SK-N-SH (cell line): Measurements from ENCODE around the gene E2F4. TPM values are rescaled to one million over a fixed set of nuclear protein-coding genes. Genes with fewer than 3 reads are reported as not detected.
A peak's percentile ranks its signal among the peaks of the same experiment; 100 is the strongest.

Source experiments
- CTCF ChIA-PET: fragments of 300-600, 350-600 bp; formaldehyde crosslinking; extraction: SDS; loops from one replicate; lab custom pipeline; 2021; lab: Yijun Ruan, JAX
- POLR2A ChIA-PET: fragments of 350-600 bp; sonication (Branson Sonifier 250); formaldehyde crosslinking; extraction: SDS; loops from one replicate; lab custom pipeline; 2020; ENCODE audit warnings: antibody characterized with exemption, inconsistent platforms; lab: Yijun Ruan, JAX
- DNase-seq: peaks from one replicate; pipeline ENCODE4 v3.0.0; 2012
- H2AFZ ChIP-seq: fragments of 200-600 bp; sonication (generic); 2 replicates; pipeline ENCODE4 v1.8.1; 2016; ENCODE audit warnings: antibody characterized with exemption, mild to moderate bottlenecking, low read depth
- H3F3A ChIP-seq: fragments of 200-600 bp; sonication (generic); replicated peaks from 2 replicates; pipeline ENCODE3; 2016; ENCODE audit warnings: antibody characterized with exemption, mild to moderate bottlenecking; ENCODE audit not compliant: insufficient read depth
- H3K27ac ChIP-seq, 2 experiments: fragments of 200-500 bp in 1 of 2; fragments of 200-600 bp in 1 of 2; sonication (Bioruptor generic) in 1 of 2; sonication (generic), shearing (Covaris generic) in 1 of 2; 2 replicates each; pipeline versions ENCODE4 v1.5.1 to v1.6.1; 2014 to 2016; ENCODE audit warnings: low read depth in 2 of 2, inconsistent platforms in 1 of 2, low read length in 1 of 2, mild to moderate bottlenecking in 1 of 2, mixed read lengths in 1 of 2
- H3K27me3 ChIP-seq: fragments of 200-600 bp; sonication (generic), shearing (Covaris generic); 2 replicates; pipeline ENCODE4 v1.6.1; 2016; ENCODE audit warnings: mixed run types; ENCODE audit not compliant: insufficient read depth
- H3K36me3 ChIP-seq, 2 experiments: fragments of 200-500 bp in 1 of 2; fragments of 200-600 bp in 1 of 2; sonication (Bioruptor generic) in 1 of 2; sonication (generic) in 1 of 2; replicated peaks in 1 of 2; 2 replicates each; pipeline versions ENCODE3 to v1.5.1; 2014 to 2016; ENCODE audit warnings: low read length in 1 of 2, mild to moderate bottlenecking in 1 of 2; ENCODE audit not compliant: insufficient read depth in 2 of 2, control insufficient read depth in 1 of 2
- H3K4me1 ChIP-seq, 2 experiments: fragments of 200-500 bp in 1 of 2; fragments of 200-600 bp in 1 of 2; sonication (Bioruptor generic) in 1 of 2; sonication (generic), shearing (Covaris generic) in 1 of 2; 2 replicates each; pipeline versions ENCODE4 v1.5.1 to v1.6.1; 2014 to 2016; ENCODE audit warnings: low read depth in 1 of 2, low read length in 1 of 2, mixed run types in 1 of 2; ENCODE audit not compliant: insufficient read depth in 2 of 2, control insufficient read depth in 1 of 2
- H3K4me2 ChIP-seq: fragments of 200-600 bp; sonication (generic), shearing (Covaris generic); 2 replicates; pipeline ENCODE4 v1.6.1; 2017; ENCODE audit warnings: mixed run types
- H3K4me3 ChIP-seq, 2 experiments: fragments of 200-500 bp in 1 of 2; fragments of 200-600 bp in 1 of 2; sonication (Bioruptor generic) in 1 of 2; sonication (generic), shearing (Covaris generic) in 1 of 2; 2 replicates each; pipeline versions ENCODE4 v1.5.1 to v1.8.1; 2014 to 2016; ENCODE audit warnings: low read depth in 2 of 2, inconsistent platforms in 1 of 2, low read length in 1 of 2, mild to moderate bottlenecking in 1 of 2, mixed read lengths in 1 of 2, moderate library complexity in 1 of 2
- H3K79me2 ChIP-seq: fragments of 200-600 bp; sonication (generic); 2 replicates; pipeline ENCODE4 v1.8.1; 2017; ENCODE audit warnings: mild to moderate bottlenecking; ENCODE audit not compliant: insufficient read depth
- H3K9ac ChIP-seq: fragments of 200-600 bp; sonication (generic); 2 replicates; pipeline ENCODE4 v1.6.1; 2017; ENCODE audit warnings: mixed run types
- H3K9me2 ChIP-seq: fragments of 200-600 bp; sonication (generic); 2 replicates; pipeline ENCODE4 v1.6.1; 2017; ENCODE audit warnings: mixed run types
- H3K9me3 ChIP-seq: fragments of 200-600 bp; sonication (generic); 2 replicates; pipeline ENCODE4 v1.6.1; 2017; ENCODE audit warnings: mixed run types, mild to moderate bottlenecking, moderate library complexity
- H4K20me1 ChIP-seq: fragments of 200-600 bp; sonication (generic); 2 replicates; pipeline ENCODE4 v1.6.1; 2017; ENCODE audit warnings: mild to moderate bottlenecking, mixed run types; ENCODE audit not compliant: insufficient read depth
- CTCF ChIP-seq: fragments of 200-600 bp; sonication (generic); IDR thresholded peaks from 2 replicates; pipeline ENCODE4 v1.6.1; 2017; ENCODE audit warnings: antibody characterized with exemption, mild to moderate bottlenecking, moderate library complexity
- EZH2phosphoT487 ChIP-seq: fragments of 200-600 bp; sonication (generic); IDR thresholded peaks from 2 replicates; pipeline ENCODE4 v1.6.1; 2017; ENCODE audit warnings: low read depth, mixed run types, mild to moderate bottlenecking, antibody characterized with exemption, moderate library complexity, borderline replicate concordance
- GABPA ChIP-seq: IDR thresholded peaks from 2 replicates; pipeline ENCODE4 v1.4.0; 2012; ENCODE audit warnings: low read depth, mild to moderate bottlenecking
- MXI1 ChIP-seq: IDR thresholded peaks from 2 replicates; pipeline ENCODE4 v1.6.1; 2012; ENCODE audit warnings: mild to moderate bottlenecking, low read depth, low read length, improper control_type of control experiment
- PBX3 ChIP-seq: IDR thresholded peaks from 2 replicates; pipeline ENCODE4; 2012
- REST ChIP-seq: IDR thresholded peaks from 2 replicates; pipeline ENCODE4 v1.6.1; 2012; ENCODE audit warnings: mild to moderate bottlenecking, low read depth, low read length, moderate library complexity
- RFX5 ChIP-seq: IDR thresholded peaks from 2 replicates; pipeline ENCODE4 v1.6.1; 2012; ENCODE audit warnings: mild to moderate bottlenecking, improper control_type of control experiment, low read length
- TCF12 ChIP-seq: IDR thresholded peaks from 2 replicates; pipeline ENCODE4 v1.4.0; 2012
- TEAD4 ChIP-seq: IDR thresholded peaks from 2 replicates; pipeline ENCODE4 v1.4.0; 2012; ENCODE audit warnings: mild to moderate bottlenecking, borderline replicate concordance; ENCODE audit not compliant: insufficient read depth
- USF2 ChIP-seq: fragments of 150-350 bp; IDR thresholded peaks from 2 replicates; pipeline ENCODE4 v1.6.1; 2017; ENCODE audit warnings: antibody characterized with exemption, low read length, low read depth, borderline replicate concordance
- WGBS: methylation state at CpG from one replicate; pipeline ENCODE4 v1.1.6; 2017; ENCODE audit warnings: low lambda C conversion rate; 5-methylcytosine and 5-hydroxymethylcytosine counted together
- polyA plus RNA-seq, 3 experiments: library from polyadenylated mRNA; depleted of rRNA; stranded (reverse); fragments of >200 nt; gene quantifications; 2 replicates each; pipeline ENCODE4 v1.2.3, GENCODE V29; 2012

Gene E2F4
- polyA plus RNA-seq, 1 of the 3 experiments (the other 2 are of a cell fraction): 168 TPM

- no peak for TF ChIP-seq REST
- TF ChIP-seq PBX3: no peak
- TF ChIP-seq TCF12: 0 out of 2 replicates have a peak, but pooled peaks have one; percentile 3
- TF ChIP-seq MXI1: peak; percentile 36; the same call in 1 of the 2 replicates
- no peak for TF ChIP-seq EZH2phosphoT487
- no peak for TF ChIP-seq TEAD4
- no peak for TF ChIP-seq CTCF
- TF ChIP-seq GABPA: no peak
Observed at GRCh38 chr16:67150833-67151396, 41.0 kb upstream of the E2F4 start, which contains the start of gene B3GNT9 (continued).

- peak overlapping the region in 1 of 2 experiments; percentile 90; a peak in 2 of 4 replicates for H3K27ac ChIP-seq
Observed at GRCh38 chr16:67151431-67152097, 40.4 kb upstream of the E2F4 start.

More at GRCh38 chr16:67151431-67152097, 40.4 kb upstream of the E2F4 start:
- peaks cover 15% of the 10 kb centered on the region for H4K20me1 ChIP-seq
- WGBS: 67% methylated on average over 6 of the region's 8 CpGs
- H3K36me3 ChIP-seq: peaks cover 10 to 25% of the 10 kb centered on the region in 2 experiments
- H3K4me1 ChIP-seq: peaks cover 0 to 11% of the 10 kb centered on the region in 2 experiments; a peak in 1 of 4 replicates
- H3K4me3 ChIP-seq: peak overlapping the region in 1 of 2 experiments; percentile 66; a peak in 1 of 4 replicates
- no peak for DNase-seq
- no peak for TF ChIP-seq RFX5
- no peak for TF ChIP-seq GABPA
- TF ChIP-seq USF2: no peak
- TF ChIP-seq TCF12: 0 out of 2 replicates have a peak, but pooled peaks have one; percentile 2
- no peaks in the 10 kb centered on the region for H3K9me2 ChIP-seq
- H3K27me3 ChIP-seq: no peaks in the 10 kb centered on the region
- 0 out of 2 replicates have a peak overlapping the region, but pooled peaks have one; percentile 43 for H2AFZ ChIP-seq
- H3K9me3 ChIP-seq: no peaks in the 10 kb centered on the region
- no peak overlapping the region; the same call in 1 of the 2 replicates for H3K4me2 ChIP-seq
- CTCF ChIA-PET: interaction anchor here (0.5 to 14.2 kb wide), 19 partner anchors 9 to 251 kb away, joined by 3 to 470 read pairs (median 4); partner anchors contain the start of genes CBFB, CES3, FBXL8 and TRADD
- peaks cover 8% of the 10 kb centered on the region for H3F3A ChIP-seq
- POLR2A ChIA-PET: interaction anchor here (0.6 to 1.8 kb wide), 7 partner anchors 10 to 137 kb away, joined by 3 to 8 read pairs (median 4); partner anchors contain the start of gene CBFB
- H3K79me2 ChIP-seq: no peaks in the 10 kb centered on the region
- no peak overlapping the region for H3K9ac ChIP-seq
